MG63 (cell line): ENCODE measurements around the gene MMP10. TPM values are rescaled to one million over a fixed set of nuclear protein-coding genes. Genes with fewer than 3 reads are reported as not detected.

Experiments
- DNase-seq: peaks from one replicate; pipeline ENCODE4 v3.0.0-alpha.2; 2020
- H3K27me3 ChIP-seq: fragments of 250-450 bp; sonication (Bioruptor Pico); 2 replicates; pipeline ENCODE4 v1.5.1; 2020; ENCODE audit warnings: mild to moderate bottlenecking, moderate library complexity
- H3K36me3 ChIP-seq: fragments of 250-450 bp; sonication (Bioruptor Pico); 2 replicates; pipeline ENCODE4 v1.5.1; 2020; ENCODE audit warnings: mild to moderate bottlenecking, moderate library complexity
- H3K4me3 ChIP-seq: fragments of 250-450 bp; sonication (Bioruptor Pico); 2 replicates; pipeline ENCODE4 v1.5.1; 2020; ENCODE audit warnings: mild to moderate bottlenecking, moderate library complexity
- H3K9me3 ChIP-seq: fragments of 250-450 bp; sonication (Bioruptor Pico); 2 replicates; pipeline ENCODE4 v1.5.1; 2020; ENCODE audit warnings: mild to moderate bottlenecking, moderate library complexity
- total RNA-seq: library from RNA; depleted of rRNA; stranded (reverse); fragments of >200 nt; shearing (Covaris generic); gene quantifications from 2 replicates; pipeline ENCODE4 v1.2.3, GENCODE V29; 2014; ENCODE audit warnings: low replicate concordance; rRNA removed

MMP10 gene
- 0.10 and 3.0 TPM in 2 replicates for total RNA-seq

DNA sequence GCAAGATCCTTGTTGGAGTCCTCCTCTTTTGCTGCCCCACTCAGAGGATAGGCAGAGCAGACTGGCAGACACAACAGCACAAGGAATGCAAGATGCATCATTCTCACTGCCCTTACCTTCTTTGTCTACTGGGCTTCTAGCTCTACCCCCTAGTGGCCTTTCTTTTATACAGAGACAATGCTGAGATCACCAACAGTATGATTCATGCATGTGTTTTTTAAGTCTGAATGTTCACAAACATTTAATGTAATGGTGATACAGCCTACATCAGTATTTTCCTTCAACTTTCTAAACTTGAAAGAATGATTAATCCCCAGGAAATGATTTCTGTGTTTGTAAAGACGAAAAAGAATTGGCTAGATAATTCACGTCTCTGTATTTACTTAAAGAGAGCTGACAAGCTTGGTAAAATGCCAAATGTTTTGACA, at the start of gene MMP10:
Gene MMP10 (minus strand): TSS at position 138 of the 428 bp plus-strand sequence. CDS start 37 bp downstream, at position 101.
- Histone ChIP-seq H3K36me3 (no peaks in the 10 kb centered on the region), H3K4me3 (no peak within 1 kb of the TSS), H3K9me3 (no peaks in the 10 kb centered on the region; the same call in 1 of the 2 replicates), H3K27me3 (no peaks in the 10 kb centered on the region; the same call in 1 of the 2 replicates)
- DNase-seq: no peak

DNA sequence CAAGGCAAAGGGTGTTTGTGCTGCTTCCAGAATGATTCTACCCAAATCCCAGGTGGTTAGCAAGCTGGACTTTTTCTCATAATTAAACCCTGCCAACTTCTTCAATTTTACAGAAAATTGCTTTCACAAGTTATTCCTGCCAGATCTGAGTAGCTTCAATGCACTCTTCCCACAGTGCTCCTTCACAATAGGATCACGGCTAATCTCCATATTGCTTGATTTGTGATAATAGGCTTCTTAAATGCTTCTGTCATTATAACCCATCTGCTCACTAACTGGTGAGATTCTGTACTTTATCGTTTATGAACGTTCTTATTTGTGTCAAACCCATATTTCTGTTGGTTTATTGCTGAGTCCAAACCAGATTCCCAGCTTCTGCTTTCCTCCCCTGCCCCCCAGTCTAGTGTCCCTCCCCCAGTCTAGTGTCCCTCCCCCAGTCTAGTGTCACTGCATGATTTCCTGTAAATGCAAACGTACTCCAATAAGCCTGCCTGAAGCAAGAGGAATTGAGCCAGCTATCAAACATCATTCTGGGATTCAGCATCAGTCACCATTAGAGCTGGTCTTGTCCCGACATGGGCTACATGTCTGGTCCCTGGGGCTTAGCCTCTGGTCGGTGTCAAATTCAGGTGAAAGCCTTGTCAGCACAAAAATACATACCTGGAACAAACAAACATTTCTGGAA, 49.0 kb upstream of the MMP10 start:
- no peak overlapping the region for H3K4me3 ChIP-seq
- no peaks in the 10 kb centered on the region for H3K36me3 ChIP-seq
- H3K27me3 ChIP-seq: no peaks in the 10 kb centered on the region
- no peak for DNase-seq
- 0 out of 2 replicates have a peak, but pooled peaks cover 2% of the 10 kb centered on the region for H3K9me3 ChIP-seq

DNA sequence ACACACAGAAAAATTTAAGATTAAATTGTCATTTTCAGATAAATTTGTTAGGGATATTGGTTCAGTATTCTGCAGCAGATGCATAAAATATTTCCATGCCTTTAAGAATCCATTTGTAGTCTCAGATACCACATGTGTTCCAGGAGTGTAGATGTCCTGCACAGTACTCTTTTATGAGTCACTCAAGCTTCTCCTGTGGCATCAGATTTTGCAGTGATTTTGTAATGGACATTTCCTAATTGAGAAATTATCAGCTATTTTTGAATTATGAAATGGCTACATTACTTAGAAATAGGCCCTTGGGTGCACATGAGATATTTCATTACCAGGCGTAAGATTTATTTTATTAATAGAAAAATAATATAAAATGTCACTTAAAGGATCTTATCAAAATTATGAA, 44.1 kb upstream of the MMP10 start:
- Histone ChIP-seq H3K9me3 (0 out of 2 replicates have a peak, but pooled peaks cover 2% of the 10 kb centered on the region), H3K4me3 (no peak overlapping the region), H3K27me3 (no peaks in the 10 kb centered on the region), H3K36me3 (no peaks in the 10 kb centered on the region)
- DNase-seq: no peak

DNA sequence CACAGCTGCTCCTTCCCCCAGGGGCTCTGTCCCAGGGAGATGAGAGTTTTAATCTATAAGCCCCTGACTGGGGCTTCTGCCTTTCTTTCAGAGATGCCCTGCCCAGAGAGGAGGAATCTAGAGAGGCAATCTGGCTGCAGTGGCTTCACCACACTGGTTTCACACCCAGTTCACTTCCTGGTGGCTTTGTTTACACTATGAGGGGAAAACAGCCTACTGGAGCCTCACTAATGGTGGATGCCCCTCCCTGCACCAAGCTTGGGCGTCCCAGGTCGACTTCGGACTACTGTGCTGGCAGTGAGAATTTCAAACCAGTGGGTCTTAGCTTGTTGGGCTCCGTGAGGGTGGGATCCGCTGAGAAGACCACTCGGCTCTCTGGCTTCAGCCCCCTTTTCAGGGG, 39.1 kb upstream of the MMP10 start:
- H3K27me3 ChIP-seq: no peaks in the 10 kb centered on the region
- peaks cover 4% of the 10 kb centered on the region; the same call in 1 of the 2 replicates for H3K9me3 ChIP-seq
- H3K4me3 ChIP-seq: no peak overlapping the region
- DNase-seq: no peak
- H3K36me3 ChIP-seq: no peaks in the 10 kb centered on the region

DNA sequence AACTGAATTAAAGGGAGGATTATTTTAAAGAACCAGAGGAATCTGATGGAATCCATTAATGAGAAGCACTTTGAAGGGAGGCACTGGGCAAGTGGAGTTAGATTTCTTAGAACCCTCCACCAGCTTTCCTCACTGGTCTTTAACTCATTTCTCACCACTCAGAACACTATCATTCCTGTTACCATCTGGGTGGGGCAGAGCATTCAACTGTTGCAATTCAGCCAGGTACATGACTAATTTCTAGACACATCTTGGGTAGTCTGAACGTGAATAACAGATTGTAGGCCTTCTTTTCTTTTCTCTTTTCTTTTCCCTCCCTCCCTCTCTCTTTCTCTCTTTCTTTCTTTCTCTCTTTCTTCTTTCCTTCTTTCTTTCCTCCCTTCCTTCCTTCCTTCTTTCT, 33.1 kb upstream of the MMP10 start:
- no peaks in the 10 kb centered on the region for H3K27me3 ChIP-seq
- H3K36me3 ChIP-seq: no peaks in the 10 kb centered on the region
- H3K4me3 ChIP-seq: no peak overlapping the region
- no peak for DNase-seq
- H3K9me3 ChIP-seq: peaks cover 4% of the 10 kb centered on the region; the same call in 1 of the 2 replicates

DNA sequence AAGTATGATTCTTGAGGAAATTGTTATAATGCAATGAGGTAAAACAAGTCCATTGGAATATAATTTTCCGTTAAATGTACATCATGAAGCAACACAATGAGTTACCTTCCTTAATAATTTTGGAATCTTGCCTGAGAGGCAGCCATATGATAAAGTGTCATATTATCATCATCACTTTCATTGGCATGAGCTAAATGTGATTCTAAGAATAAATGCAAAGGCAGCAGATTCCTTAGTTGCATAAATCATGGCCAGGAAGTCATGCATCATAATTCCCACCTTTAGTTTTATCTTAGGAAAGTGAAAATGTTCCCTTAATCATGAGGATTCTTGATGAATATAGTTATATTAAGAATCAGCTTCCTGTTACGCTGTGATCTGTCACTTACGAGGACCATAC, 31.8 kb upstream of the MMP10 start:
- no peak overlapping the region for H3K4me3 ChIP-seq
- H3K27me3 ChIP-seq: no peaks in the 10 kb centered on the region
- H3K9me3 ChIP-seq: peaks cover 4% of the 10 kb centered on the region; the same call in 1 of the 2 replicates
- no peaks in the 10 kb centered on the region for H3K36me3 ChIP-seq
- no peak for DNase-seq

DNA sequence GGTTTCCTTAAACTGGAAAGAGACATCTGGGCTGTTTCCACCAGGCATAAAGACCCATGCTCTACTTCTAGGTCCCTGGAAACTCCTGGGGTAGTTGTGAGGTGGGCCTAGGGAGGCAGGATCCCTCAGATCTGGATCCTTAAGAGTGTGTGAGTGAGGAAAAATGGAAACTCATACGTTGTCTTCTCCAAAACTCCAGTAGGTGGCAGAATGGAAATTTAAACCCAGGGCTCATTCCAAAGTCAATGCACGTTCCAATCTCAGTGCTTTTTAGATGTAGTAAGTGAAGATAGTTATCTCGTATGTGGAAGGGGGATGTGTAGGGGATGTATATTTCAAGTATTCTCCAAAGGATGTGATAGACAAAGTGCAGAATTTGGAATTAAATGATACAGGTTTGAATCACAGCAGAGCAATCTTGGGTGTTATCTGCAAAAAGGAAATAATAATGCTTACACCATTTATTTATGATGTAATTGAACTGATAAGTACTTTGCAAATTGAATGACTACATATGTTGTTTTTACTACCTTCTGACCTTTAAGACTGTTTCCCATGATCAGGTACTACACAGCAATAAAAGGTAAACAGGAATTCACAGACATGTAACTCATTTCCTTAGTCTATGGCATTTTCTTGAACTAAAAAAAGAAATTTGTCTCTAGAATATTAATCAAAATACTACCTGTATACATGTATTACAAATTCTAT, 30.7 kb upstream of the MMP10 start:
- no peaks in the 10 kb centered on the region for H3K9me3 ChIP-seq
- no peak for DNase-seq
- no peak overlapping the region for H3K4me3 ChIP-seq
- no peaks in the 10 kb centered on the region for H3K36me3 ChIP-seq
- no peaks in the 10 kb centered on the region for H3K27me3 ChIP-seq

DNA sequence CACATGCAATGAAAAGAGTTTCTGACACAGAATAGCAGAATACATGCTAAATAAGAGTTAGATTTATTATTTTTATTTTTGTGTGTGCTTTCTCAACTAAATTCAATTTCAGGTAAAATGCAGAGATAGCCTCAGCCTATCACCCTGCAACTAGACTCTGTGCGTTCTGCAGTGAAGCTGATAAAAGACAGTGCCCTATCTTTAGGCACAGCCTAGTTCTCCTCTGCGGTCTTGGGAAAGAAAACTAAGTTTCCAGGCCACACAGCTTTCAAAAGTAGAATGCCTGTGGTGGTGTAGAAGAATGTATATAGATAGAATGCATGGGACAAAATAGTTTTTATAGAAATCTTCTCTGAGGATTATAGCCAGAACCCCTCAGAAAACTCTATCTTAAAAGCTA, 29.5 kb upstream of the MMP10 start:
- Histone ChIP-seq H3K27me3 (no peaks in the 10 kb centered on the region), H3K9me3 (no peaks in the 10 kb centered on the region), H3K36me3 (no peaks in the 10 kb centered on the region), H3K4me3 (no peak overlapping the region)
- DNase-seq: no peak

DNA sequence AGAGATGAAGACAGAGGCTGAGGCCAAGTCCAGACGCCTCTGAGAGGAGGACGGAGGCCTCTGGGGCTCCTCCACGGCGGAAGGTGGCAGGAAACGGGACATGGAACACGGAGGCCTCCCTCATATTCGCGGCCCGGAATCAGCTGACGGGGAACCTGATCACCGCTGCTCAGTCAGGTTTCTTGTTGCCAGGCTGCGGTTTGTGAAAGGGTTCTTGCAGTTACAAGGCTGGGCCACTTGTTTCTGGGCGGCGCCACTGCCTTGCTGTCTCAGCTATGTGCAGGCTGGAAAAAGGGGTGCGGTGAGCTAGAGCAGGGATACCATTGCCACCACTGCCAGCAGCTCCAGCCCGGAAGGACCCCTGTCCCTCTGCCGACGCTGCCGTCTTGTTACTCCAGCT, 27.5 kb upstream of the MMP10 start:
- DNase-seq: peak; percentile 28
- Histone ChIP-seq H3K36me3 (no peaks in the 10 kb centered on the region), H3K4me3 (no peak overlapping the region), H3K9me3 (no peaks in the 10 kb centered on the region), H3K27me3 (no peaks in the 10 kb centered on the region)

DNA sequence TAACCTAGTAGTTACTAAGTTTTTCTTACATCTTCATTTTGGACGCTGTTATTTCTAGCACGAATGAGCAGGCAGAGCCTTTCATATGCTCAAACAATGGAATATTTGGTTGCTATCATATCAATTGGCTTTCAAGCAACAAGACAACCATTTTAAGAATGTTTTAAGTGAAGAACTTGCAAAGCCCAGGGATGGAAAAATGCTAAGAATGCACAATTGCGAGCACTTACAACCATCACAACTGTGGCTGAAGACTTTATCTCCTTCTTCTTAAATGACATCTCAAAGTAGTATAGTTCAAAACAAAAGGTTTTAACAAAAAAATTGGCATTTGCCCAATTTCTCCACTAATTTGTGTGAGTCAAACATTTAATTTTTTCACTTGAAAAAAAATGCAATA, 25.9 kb upstream of the MMP10 start:
- no peaks in the 10 kb centered on the region for H3K36me3 ChIP-seq
- H3K9me3 ChIP-seq: no peaks in the 10 kb centered on the region
- no peaks in the 10 kb centered on the region for H3K27me3 ChIP-seq
- no peak for DNase-seq
- H3K4me3 ChIP-seq: no peak overlapping the region

DNA sequence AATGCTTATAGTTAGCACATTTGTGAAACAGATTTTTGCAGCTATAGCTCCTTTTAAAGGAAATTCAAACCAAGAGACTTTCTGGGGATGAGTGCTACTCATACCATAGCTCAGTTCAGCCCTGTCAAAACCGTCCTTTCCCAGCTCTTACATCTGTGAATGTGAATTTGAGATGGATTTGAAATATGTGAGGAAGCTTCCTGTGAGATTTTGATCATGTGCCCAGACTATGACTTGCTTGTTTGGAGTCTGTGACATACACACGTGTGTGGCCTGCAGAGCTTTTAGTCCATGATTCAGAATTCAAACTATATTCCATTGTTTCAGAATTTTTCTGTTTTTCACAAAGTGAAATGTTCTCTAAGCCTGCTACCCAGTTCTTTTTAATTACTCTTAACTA, 21.9 kb upstream of the MMP10 start:
- H3K36me3 ChIP-seq: no peaks in the 10 kb centered on the region
- no peaks in the 10 kb centered on the region for H3K27me3 ChIP-seq
- DNase-seq: peak; percentile 48
- no peak overlapping the region for H3K4me3 ChIP-seq
- H3K9me3 ChIP-seq: no peaks in the 10 kb centered on the region

DNA sequence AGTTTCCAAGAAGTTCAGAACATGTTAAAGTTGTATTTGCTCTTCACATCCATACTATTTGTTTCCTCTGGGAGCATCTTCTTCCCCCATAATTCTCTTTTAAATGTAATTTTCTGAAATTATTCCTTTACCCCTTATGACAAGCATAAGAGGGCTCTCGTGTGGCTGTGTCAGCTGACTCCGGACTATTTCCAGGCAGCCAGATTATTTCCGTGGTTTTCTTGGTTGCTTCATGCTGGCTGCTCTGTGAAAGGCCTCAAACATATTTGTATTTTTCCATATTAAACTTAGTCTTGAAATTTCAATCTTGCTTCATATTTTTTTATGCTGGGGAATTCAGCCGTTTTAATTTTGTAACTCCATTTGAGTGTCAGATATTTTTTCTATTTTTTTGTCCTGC, 20.3 kb upstream of the MMP10 start:
- Histone ChIP-seq H3K27me3 (no peaks in the 10 kb centered on the region), H3K36me3 (no peaks in the 10 kb centered on the region), H3K9me3 (no peaks in the 10 kb centered on the region), H3K4me3 (no peak overlapping the region)
- DNase-seq: no peak

DNA sequence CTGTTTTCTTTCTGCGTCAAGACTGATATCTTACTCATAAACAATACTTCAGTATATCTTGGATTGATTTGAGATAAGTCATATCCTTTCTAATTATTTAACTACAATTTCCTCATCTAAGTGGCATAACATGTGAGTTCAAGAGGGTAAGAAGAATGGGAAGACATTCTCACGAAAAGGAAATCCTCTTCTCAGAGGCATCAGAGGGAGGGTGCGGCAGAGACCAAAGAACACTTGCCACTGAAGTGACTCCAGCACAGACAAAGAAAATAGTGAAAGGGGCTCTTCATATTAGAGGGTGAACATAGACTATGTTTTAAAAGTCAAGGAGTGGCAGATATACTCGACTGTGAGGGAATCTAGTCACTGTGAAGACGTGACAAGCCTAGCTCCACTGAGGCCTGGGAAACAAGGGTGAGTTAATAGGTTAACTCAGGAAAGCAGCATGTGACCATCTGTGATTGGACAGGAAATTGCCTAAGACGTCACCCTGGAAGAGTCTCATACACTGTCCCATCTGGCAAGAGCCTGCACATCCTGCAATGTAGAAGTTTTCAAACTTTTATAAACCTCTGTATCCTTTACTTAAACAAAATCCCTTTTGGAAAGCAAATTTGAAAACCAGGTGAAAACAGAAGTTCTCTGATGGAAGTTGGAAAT, 19.4 kb upstream of the MMP10 start:
- Histone ChIP-seq H3K36me3 (no peaks in the 10 kb centered on the region), H3K9me3 (no peaks in the 10 kb centered on the region), H3K4me3 (no peak overlapping the region), H3K27me3 (no peaks in the 10 kb centered on the region)
- no peak for DNase-seq

DNA sequence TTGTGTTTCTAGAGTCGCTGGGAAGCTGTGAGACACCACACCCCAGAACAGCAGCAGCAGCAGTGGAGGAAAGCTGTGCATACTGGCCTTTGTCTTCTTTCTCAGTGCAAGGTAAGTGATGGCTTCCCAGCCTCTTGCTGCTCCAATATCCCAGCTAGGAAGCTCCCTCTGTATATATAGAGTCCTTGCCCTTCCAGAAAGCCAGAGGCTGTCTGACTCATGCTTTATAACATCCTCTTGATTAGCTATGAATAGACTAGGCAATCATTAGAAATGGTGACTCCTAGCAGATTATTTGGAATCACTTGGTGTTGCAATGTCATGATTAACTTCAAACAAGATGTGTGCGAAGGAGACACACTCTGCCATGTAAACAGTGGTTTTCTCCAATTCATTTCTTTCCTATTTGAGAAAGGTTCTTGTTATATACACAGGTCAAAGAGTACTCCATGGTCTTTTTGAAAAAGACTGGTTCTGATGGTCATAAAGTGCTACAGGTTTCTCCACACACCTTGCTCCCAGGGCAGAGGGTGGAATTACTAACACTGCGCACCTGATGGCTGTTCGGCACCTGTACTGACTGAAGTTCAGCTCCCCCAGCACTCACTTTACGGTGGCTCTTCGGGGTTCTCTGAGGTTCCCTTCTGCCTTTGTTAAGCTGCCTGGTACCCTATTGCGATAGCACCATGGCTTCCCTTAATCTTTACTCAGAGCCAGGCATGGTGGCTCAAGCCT, 17.8 kb upstream of the MMP10 start, which contains the start of gene MMP1:
Gene MMP1 (minus strand): TSS at position 149 of the 735 bp plus-strand sequence. CDS start 68 bp downstream, at position 81.
- H3K27me3 ChIP-seq: no peaks in the 10 kb centered on the region
- peak; percentile 27 for DNase-seq
- no peaks in the 10 kb centered on the region for H3K9me3 ChIP-seq
- H3K36me3 ChIP-seq: no peaks in the 10 kb centered on the region
- no peak within 1 kb of the TSS for H3K4me3 ChIP-seq

DNA sequence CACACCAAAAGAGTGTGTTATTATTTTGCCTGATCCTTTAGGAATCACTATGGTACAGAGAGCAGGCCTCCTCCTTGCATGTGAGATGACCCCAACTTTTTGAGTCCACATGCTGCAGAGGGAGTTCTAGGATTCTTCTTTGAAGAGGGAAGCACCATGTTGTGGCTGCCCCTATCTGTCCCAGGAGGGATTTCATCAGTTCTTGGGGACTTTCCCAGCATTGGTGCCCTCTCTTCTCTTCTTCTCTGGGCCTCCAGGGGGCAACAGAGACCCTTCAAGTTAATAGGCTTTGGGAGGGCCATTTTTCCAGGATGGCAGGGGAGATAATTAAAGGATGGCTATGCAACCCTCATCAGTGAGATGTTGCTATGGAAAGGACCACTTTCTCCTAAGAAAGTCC, 14.0 kb upstream of the MMP10 start:
- DNase-seq: peak; percentile 10
- H3K4me3 ChIP-seq: no peak overlapping the region
- no peaks in the 10 kb centered on the region for H3K27me3 ChIP-seq
- no peaks in the 10 kb centered on the region for H3K9me3 ChIP-seq
- no peaks in the 10 kb centered on the region for H3K36me3 ChIP-seq

DNA sequence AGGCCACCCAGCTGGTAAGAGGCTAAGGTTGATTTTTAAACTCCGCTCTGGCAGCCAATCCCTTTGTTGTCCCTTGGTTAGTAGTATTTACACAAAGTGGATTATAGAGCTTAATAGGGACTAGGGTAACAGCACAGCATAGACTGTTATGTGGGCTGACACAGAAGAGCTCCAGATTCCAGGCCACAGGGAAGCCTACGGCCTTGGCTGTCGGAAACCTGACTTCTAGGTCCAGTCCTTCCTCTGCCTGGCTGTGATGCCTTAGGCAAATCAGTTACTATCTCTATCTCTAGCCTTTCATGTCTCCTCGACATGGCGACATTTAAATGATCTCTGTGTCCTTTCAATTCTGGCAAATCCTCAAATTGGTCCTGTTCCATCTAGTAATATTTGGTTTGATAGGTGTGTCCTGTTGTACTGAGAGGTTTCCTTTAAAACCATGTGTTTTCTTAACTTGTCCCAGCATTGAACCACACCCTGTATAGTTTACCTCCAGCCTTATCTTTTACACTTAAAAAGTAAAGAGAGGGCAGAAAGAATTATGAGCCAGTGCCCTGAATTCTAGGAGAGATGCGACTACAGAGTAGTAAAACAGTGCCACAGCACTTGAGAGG, 13.4 kb upstream of the MMP10 start:
- Histone ChIP-seq H3K9me3 (no peaks in the 10 kb centered on the region), H3K4me3 (no peak overlapping the region), H3K27me3 (no peaks in the 10 kb centered on the region), H3K36me3 (no peaks in the 10 kb centered on the region)
- no peak for DNase-seq
